GM10266 (cell line): Measurements from ENCODE around the gene RAB25.
A peak's percentile ranks its signal among the peaks of the same experiment; 100 is the strongest.
"Not testable (repeated sequence)": the region's sequence is repeated elsewhere in the genome, so short reads cannot be mapped to it uniquely, and the experiment has no call there.

Source experiments
- DNase-seq: peaks from one replicate; pipeline ENCODE4 v3.0.0; 2012; ENCODE audit errors: extremely low spot score
- TF ChIP-seq, protein P1 (sequence below): IDR thresholded peaks from 2 replicates; pipeline ENCODE4 v1.5.1; 2012; ENCODE audit warnings: mild to moderate bottlenecking, low read depth; ENCODE audit not compliant: control insufficient read depth, insufficient read depth; ENCODE audit errors: missing control alignments

Gene RAB25

DNA sequence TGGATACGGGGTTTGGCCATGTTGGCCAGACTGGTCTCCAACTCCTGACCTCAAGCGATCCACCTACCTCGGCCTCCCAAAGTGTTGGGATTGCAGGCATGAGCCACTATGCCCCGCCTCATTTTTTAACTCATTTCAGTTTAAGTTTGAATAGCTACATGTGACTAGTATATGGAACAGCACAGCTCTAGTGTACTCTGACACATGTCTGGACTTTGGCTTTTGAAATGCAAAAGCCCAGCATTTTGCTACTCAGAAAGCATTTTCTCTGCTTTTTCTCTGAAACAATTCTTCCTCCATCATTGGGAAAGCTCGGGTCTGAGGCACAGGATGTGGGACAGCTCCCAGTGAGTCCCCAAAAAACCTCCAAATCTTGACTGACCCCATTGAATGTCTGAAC is 36.2 kb upstream of the RAB25 start:
- no peak for DNase-seq
- TF ChIP-seq, protein P1, sequence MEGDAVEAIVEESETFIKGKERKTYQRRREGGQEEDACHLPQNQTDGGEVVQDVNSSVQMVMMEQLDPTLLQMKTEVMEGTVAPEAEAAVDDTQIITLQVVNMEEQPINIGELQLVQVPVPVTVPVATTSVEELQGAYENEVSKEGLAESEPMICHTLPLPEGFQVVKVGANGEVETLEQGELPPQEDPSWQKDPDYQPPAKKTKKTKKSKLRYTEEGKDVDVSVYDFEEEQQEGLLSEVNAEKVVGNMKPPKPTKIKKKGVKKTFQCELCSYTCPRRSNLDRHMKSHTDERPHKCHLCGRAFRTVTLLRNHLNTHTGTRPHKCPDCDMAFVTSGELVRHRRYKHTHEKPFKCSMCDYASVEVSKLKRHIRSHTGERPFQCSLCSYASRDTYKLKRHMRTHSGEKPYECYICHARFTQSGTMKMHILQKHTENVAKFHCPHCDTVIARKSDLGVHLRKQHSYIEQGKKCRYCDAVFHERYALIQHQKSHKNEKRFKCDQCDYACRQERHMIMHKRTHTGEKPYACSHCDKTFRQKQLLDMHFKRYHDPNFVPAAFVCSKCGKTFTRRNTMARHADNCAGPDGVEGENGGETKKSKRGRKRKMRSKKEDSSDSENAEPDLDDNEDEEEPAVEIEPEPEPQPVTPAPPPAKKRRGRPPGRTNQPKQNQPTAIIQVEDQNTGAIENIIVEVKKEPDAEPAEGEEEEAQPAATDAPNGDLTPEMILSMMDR, result no peak

DNA sequence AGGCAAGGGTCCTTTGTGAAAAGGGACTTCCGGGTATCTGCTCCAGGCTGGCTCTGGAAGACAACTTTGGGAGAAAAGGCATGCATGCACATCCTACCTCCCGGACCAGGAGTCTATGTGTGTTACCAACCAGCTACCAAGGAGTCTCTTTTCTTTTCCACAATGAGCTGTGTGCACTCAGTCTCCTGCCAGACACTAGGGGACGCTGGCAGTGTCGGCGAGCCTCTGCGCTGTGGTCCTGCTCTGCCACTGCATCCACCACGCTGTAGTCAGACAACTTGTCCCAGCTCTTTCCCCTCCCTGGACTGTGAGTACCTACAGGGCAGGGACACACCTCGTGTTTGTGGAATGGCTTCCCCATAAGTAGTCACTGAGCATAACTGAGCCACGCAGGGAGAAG is 35.1 kb upstream of the RAB25 start:
- TF ChIP-seq, protein P1, result peak; percentile 73
- peak; percentile 64 for DNase-seq

DNA sequence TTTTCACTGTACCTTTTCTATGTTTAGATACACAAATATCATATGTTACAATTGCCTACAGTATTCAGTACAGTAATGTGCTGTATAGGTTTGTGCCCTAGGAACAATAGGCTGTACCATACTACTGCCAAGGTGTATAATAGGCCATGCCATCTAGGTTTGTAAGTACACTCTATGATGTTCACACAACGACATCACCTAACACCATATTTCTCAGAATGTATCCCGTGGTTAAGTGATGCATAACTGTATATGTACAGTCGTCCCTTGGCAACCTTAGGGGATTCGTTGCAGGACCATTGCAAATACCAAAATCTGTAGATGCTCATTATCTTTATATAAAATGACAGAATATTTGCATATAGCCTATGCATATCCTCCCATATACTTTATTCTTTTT is 34.4 kb upstream of the RAB25 start:
- no peak for DNase-seq
- TF ChIP-seq, protein P1, result no peak

DNA sequence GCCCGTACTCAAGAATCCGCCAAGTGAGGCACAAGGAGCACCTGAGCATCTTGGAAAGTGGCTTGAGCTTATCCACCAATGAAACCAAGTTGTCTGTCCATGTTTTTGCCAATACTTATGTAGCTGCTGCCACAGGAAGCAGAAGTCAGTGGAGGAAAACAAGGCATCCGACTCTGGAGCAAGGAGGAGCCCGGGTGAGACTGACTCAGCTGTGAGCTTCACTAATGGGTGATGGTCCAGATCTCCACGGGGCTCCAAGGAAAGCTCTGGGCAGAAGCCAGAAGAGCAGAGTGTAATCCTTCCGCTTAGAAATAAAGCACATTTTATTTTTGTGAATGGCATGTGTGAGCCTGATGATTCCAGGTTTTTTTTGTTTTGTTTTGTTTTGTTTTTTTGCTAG is 27.9 kb upstream of the RAB25 start:
- TF ChIP-seq, protein P1, result no peak
- no peak for DNase-seq

DNA sequence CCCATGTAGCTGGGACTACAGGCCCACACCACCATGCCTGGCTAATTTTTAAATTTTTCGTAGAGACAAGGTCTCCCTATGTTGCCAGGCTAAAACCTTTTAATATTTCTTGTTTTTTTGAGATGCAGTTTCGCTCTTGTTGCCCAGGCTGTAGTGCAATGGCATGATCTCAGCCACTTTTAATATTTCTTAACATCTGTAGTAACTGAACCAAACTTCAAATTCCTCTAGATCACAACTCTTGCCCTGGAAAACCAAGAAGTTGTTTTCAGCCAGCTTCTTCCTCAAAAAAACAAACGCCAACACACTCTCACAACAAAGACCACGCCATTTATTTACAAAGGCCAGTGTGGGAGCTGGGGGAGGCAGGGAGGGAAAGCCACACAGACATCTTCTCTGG is 26.0 kb upstream of the RAB25 start:
- DNase-seq, result not testable (repeated sequence)

DNA sequence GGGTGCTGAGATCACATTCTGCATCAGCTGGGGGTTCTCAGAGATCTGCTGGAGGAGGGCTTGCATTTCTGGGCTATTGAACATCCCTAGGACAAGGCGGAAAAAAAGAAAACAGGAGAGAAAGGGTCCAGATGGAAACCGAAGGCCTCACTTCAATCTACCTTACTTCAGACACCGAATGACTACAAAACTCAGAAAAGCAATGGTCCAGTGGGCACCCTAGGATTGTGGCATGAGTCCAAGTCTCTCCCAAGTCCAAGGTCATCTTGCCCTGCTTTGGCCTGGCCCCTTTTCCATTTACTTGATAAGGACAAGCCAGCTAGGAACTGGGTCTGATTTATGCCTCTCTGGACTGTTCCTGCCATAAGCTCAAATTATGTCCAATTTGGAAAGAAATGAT is 18.1 kb upstream of the RAB25 start:
- TF ChIP-seq, protein P1, result no peak
- no peak for DNase-seq

DNA sequence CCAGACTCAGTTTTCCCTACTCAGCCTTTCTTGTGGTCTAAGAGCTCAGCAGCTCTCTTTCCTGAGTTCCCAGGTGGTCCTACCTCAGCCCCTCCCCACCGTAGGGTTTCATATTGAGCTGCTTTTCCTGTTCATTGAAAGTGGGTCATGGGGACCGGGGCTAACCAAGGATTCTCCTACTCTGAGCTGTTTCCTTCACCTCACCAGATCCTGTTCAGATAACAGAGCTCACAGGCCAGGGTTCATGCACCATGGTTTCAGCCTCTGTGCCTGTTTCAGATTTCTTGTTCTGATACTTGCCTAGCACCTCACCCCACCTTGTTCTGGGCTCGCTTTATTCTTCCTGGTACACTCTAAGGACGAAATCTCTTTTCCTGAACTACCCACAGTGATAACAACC is 15.9 kb upstream of the RAB25 start:
- TF ChIP-seq, protein P1, result no peak
- DNase-seq, result no peak

DNA sequence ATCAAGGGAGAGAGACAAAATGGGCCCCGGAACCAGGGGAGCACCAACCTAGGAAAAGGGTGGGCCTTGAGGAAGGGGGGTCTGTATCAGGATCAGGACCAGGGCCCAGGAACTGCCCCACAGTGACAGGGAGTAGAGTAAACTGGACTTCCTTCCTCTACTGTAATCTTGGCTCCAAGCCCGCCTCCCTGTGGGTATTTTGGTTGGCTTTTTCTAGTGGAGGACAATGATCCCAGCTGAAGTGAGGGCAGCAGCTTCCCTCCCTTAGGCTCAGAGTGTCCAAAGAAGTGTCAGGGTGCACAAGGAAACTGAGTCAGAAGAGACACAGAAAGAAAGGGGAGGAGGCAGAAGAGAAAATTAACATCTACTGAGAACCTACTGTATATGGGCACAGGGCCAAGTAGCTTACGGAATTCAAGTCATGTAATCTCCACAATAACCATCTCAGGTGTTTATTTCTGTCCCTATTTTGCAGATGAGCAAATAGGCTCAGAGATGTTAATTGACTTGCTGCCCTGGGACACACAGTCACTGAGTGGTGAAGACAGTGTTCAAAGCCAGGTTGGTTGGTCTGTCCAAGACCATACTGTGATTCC is 12.2 kb upstream of the RAB25 start:
- TF ChIP-seq, protein P1, result no peak
- no peak for DNase-seq
